Gastrocnemius medialis (tissue), 4 donors: ENCODE measurements around the gene E2F4. TPM values are rescaled to one million over a fixed set of nuclear protein-coding genes. Genes with fewer than 3 reads are reported as not detected.

Experiments used
- ATAC-seq, 2 donors: fragments of 150-250 bp; one replicate each; pipeline ENCODE4 v1.9.1; 2016
- DNase-seq, 2 donors: peaks; one replicate each; pipeline ENCODE4 v3.0.0-alpha.2; 2019
- H3K27ac ChIP-seq, 4 donors: fragments of 200-600 bp; sonication (generic); 1 replicate in 1 of 4; 2 replicates in 3 of 4; pipeline ENCODE4 v1.5.1; 2016 to 2018; ENCODE audit warnings: mild to moderate bottlenecking in 2 of 4, moderate library complexity in 1 of 4
- H3K27me3 ChIP-seq, 3 donors: fragments of 200-600 bp; sonication (generic) in 2 of 3; 1 replicate in 1 of 3; 2 replicates in 2 of 3; pipeline versions ENCODE4 v1.5.1 to v1.6.0; 2016 to 2019; ENCODE audit warnings: mild to moderate bottlenecking in 1 of 3, moderate library complexity in 1 of 3
- H3K36me3 ChIP-seq, 2 donors: fragments of 200-600 bp; sonication (generic) in 1 of 2; one replicate each; pipeline ENCODE4 v1.5.1; 2017 to 2018
- H3K4me1 ChIP-seq, 2 donors: fragments of 200-600 bp; sonication (generic) in 1 of 2; one replicate each; pipeline ENCODE4 v1.5.1; 2016 to 2017; ENCODE audit warnings: mild to moderate bottlenecking in 2 of 2
- H3K4me3 ChIP-seq, 4 donors: fragments of 200-600 bp; sonication (generic) in 3 of 4; 1 replicate in 1 of 4; 2 replicates in 3 of 4; pipeline ENCODE4 v1.5.1; 2016 to 2019; ENCODE audit warnings: mild to moderate bottlenecking in 2 of 4
- H3K9me3 ChIP-seq, 3 donors: fragments of 200-600 bp; sonication (generic) in 2 of 3; 1 replicate in 1 of 3; 2 replicates in 2 of 3; pipeline ENCODE4 v1.5.1; 2016 to 2019
- POLR2A ChIP-seq, 2 donors: fragments of 450-650 bp; IDR thresholded peaks; one replicate each; pipeline ENCODE4 v1.6.1; 2017; ENCODE audit warnings: antibody characterized with exemption in 2 of 2, mild to moderate bottlenecking in 2 of 2, moderate library complexity in 2 of 2
- in situ Hi-C, 4 donors: fragments of 200-750 bp; cut with MboI; loops; one replicate each; pipeline versions ENCODE4 v1.15.0 to v1.8.0; 2017; ENCODE audit warnings: low sequenced_read_pairs in 4 of 4
- intact Hi-C: fragments of 100-400 bp; cut with DNase I; formaldehyde crosslinking; loops from one replicate; pipeline ENCODE4 v1.15.1; 2023; ENCODE audit warnings: low total_unique reads
- total RNA-seq, 4 donors: library from RNA; depleted of rRNA; stranded (reverse); fragments of >200 nt; gene quantifications; one replicate each; pipeline versions ENCODE4 v1.1.0 to v1.2.3, GENCODE V29; 2016
- TF ChIP-seq, protein P1 (sequence below), 5 experiments: fragments of 450-650 bp in 3 of 5; fragments of 200-600 bp in 2 of 5; sonication (generic) in 2 of 5; IDR thresholded peaks in 4 of 5; conservative IDR thresholded peaks in 1 of 5; 1 replicate in 4 of 5; 2 replicates in 1 of 5; pipeline ENCODE4 v1.5.1; 2016 to 2019; ENCODE audit warnings: antibody characterized with exemption in 5 of 5, mild to moderate bottlenecking in 3 of 5, moderate library complexity in 3 of 5

E2F4 gene
- total RNA-seq, 4 donors from 2014 or later, result 67.8 to 114 (median 96.5) TPM

DNA sequence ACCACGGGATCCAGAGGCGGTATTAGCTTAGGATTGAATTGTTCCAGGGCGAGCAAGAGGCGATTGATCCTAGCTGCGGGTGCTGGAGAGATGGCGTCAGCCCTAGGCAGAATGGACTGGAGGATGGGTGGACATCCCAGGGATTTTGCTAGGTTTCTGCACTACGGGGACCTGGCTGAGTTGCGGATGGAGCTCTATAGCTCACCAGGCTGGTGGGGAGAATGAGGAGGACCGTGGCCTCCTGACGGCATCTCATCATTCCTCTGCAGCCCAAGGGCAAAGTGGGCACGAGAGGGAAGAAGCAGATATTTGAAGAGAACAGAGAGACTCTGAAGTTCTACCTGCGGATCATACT lies 35.6 kb downstream of the E2F4 start:
- peak in 1 of 2 donors; percentile 16 for DNase-seq
- intact Hi-C loops, result loop anchor here (1.0 kb wide), 2 partner anchors 19 to 35 kb away; partner anchors contain the start of gene E2F4
- H3K36me3 ChIP-seq, result peaks cover 0 to 41% of the 10 kb centered on the region in 2 donors

DNA sequence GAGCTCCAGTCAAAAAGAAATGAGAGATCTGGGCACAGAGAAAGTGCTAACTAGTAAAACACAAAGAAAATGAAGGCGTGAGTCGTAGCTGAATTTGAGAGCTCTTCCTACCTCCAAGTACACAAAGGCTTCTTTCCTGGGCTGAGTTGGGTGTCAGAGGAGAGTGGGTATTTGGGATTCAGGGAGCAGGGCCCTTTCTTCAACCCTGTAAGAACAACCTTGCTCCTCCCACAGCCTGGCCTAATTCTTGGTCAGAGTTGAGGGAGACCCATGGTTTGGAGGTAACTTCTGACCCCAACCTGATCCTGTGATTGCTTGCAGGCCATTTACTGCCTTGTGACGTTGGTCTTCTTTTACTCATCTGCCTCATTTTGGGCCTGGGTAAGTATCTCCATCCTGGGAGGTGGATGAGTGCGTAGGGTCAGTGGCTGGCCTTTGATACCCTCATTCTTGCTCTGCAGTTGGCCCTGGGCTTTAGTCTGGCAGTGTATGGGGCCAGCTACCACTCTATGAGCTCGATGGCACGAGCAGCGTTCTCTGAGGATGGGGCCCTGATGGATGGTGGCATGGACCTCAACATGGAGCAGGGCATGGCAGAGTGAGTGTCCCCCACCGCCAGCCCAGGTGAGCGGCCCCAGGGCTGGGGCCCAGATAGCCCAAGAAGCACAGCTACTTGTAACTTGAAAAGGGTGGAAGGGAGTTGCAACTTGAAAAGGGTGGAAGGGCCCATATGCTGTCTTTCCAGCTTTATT lies 36.3 kb downstream of the E2F4 start:
- DNase-seq (no peak), ATAC-seq (no peak)
- Histone ChIP-seq H3K4me3 (peak overlapping the region; percentile 86 to 99 (median 96)), H3K9me3 (no peaks in the 10 kb centered on the region), H3K27me3 (no peaks in the 10 kb centered on the region), H3K36me3 (peaks cover 0 to 46% of the 10 kb centered on the region in 2 donors), H3K4me1 (peaks cover 19 to 22% of the 10 kb centered on the region in 2 donors), H3K27ac (peak overlapping the region in 3 of 4 donors; percentile 83 to 94 (median 86))
- intact Hi-C loops, result no loop called here
- TF ChIP-seq, protein P1, sequence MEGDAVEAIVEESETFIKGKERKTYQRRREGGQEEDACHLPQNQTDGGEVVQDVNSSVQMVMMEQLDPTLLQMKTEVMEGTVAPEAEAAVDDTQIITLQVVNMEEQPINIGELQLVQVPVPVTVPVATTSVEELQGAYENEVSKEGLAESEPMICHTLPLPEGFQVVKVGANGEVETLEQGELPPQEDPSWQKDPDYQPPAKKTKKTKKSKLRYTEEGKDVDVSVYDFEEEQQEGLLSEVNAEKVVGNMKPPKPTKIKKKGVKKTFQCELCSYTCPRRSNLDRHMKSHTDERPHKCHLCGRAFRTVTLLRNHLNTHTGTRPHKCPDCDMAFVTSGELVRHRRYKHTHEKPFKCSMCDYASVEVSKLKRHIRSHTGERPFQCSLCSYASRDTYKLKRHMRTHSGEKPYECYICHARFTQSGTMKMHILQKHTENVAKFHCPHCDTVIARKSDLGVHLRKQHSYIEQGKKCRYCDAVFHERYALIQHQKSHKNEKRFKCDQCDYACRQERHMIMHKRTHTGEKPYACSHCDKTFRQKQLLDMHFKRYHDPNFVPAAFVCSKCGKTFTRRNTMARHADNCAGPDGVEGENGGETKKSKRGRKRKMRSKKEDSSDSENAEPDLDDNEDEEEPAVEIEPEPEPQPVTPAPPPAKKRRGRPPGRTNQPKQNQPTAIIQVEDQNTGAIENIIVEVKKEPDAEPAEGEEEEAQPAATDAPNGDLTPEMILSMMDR (IDR thresholded peaks at IDR 0.05 in 4 of 5, conservative IDR thresholded peaks at IDR 0.05 in 1 of 5), result no peak
- TF ChIP-seq POLR2A (IDR thresholded peaks at IDR 0.05), result no peak
- in situ Hi-C loops, result no loop called here

More for the DNA sequence above, 35.6 kb downstream of the E2F4 start:
- ATAC-seq, result no peak
- Histone ChIP-seq H3K9me3 (no peaks in the 10 kb centered on the region), H3K27me3 (no peaks in the 10 kb centered on the region), H3K27ac (peak overlapping the region; percentile 83 to 94 (median 85)), H3K4me1 (peaks cover 19 to 22% of the 10 kb centered on the region in 2 donors), H3K4me3 (peak overlapping the region; percentile 86 to 99 (median 96))
- in situ Hi-C loops, result no loop called here
- TF ChIP-seq, protein P1 (IDR thresholded peaks at IDR 0.05 in 4 of 5, conservative IDR thresholded peaks at IDR 0.05 in 1 of 5), result no peak
- no peak for TF ChIP-seq POLR2A (IDR thresholded peaks at IDR 0.05)

- Histone ChIP-seq H3K9me3 (no peaks in the 10 kb centered on the region), H3K36me3 (peaks cover 0 to 53% of the 10 kb centered on the region in 2 donors), H3K27me3 (no peaks in the 10 kb centered on the region), H3K4me1 (peaks cover 19 to 22% of the 10 kb centered on the region in 2 donors), H3K4me3 (no peak overlapping the region), H3K27ac (no peak overlapping the region)
- in situ Hi-C loops, result no loop called here
- TF ChIP-seq, protein P1 (IDR thresholded peaks at IDR 0.05 in 4 of 5, conservative IDR thresholded peaks at IDR 0.05 in 1 of 5), result no peak
- TF ChIP-seq POLR2A (IDR thresholded peaks at IDR 0.05), result no peak
- ATAC-seq (no peak), DNase-seq (no peak)
- intact Hi-C loops, result no loop called here
These were observed 37.0 kb downstream of the E2F4 start for GRCh38 chr16:67228905-67229304.

GRCh38 chr16:67229906-67230808 lies 38.2 kb downstream of the E2F4 start:
- H3K4me1 ChIP-seq, result peaks cover 19 to 22% of the 10 kb centered on the region in 2 donors
- intact Hi-C loops, result no loop called here
- peak overlapping the region in 1 of 4 donors; percentile 23 for H3K27ac ChIP-seq
- ATAC-seq, result no peak
- no peaks in the 10 kb centered on the region for H3K9me3 ChIP-seq
- no peak for DNase-seq
- H3K4me3 ChIP-seq, result no peak overlapping the region
- H3K36me3 ChIP-seq, result peaks cover 0 to 66% of the 10 kb centered on the region in 2 donors
- TF ChIP-seq, protein P1 (IDR thresholded peaks at IDR 0.05 in 4 of 5, conservative IDR thresholded peaks at IDR 0.05 in 1 of 5), result no peak
- TF ChIP-seq POLR2A (IDR thresholded peaks at IDR 0.05), result no peak
- in situ Hi-C loops, result no loop called here
- H3K27me3 ChIP-seq, result no peaks in the 10 kb centered on the region
